NCI-H2196 treated with DMSO at 0.1 percent for 48 hours (cell line): ENCODE results near the gene SH2D3A.
A peak's percentile ranks its signal among the peaks of the same experiment; 100 is the strongest.

Experiments used
- DNase-seq: peaks from one replicate; lab custom pipeline; 2025; ENCODE audit not compliant: unreplicated experiment; lab: John Stamatoyannopoulos, UW

SH2D3A gene

GRCh38 chr19:6737873-6738786, 29.1 kb downstream of the SH2D3A start:
- DNase-seq, result peak; percentile 58

DNA sequence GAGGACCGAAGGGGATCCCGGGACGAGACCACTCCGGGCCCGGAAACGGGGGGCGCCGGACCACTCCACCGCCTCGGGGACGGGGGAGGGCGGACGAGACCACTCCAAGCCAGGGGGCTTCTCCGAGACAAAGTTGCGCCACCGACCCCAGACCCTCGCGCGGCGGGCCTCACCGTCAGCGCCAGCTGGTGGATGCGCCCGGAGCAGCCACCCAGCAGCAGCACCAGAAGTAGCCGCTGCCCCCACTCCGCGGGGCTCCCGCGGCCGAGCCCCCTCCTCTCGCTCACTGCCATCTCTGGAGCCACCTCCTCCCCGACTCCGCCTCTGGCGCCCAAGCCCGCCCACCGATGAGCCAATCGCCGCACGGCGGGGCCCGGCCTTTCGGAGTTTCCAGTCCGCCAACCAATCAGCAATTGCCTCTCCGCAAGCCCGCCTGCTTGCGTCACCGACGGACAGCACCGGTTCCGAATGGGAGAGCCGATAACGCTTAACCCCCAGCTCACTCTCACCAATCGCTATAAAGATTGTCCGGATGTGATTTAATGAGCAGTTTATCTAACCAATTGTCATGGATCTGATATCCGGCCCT, 29.9 kb downstream of the SH2D3A start, which contains the start of gene GPR108:
GPR108 (minus strand) TSS at position 297 of the 589 bp plus-strand sequence; CDS start at position 293, 4 bp downstream.
- DNase-seq, result peak; percentile 99

GRCh38 chr19:6736917-6737283, 30.3 kb downstream of the SH2D3A start:
- no peak for DNase-seq

- peak; percentile 29 for DNase-seq
Measured at GRCh38 chr19:6736169-6736916, 30.9 kb downstream of the SH2D3A start.

DNA sequence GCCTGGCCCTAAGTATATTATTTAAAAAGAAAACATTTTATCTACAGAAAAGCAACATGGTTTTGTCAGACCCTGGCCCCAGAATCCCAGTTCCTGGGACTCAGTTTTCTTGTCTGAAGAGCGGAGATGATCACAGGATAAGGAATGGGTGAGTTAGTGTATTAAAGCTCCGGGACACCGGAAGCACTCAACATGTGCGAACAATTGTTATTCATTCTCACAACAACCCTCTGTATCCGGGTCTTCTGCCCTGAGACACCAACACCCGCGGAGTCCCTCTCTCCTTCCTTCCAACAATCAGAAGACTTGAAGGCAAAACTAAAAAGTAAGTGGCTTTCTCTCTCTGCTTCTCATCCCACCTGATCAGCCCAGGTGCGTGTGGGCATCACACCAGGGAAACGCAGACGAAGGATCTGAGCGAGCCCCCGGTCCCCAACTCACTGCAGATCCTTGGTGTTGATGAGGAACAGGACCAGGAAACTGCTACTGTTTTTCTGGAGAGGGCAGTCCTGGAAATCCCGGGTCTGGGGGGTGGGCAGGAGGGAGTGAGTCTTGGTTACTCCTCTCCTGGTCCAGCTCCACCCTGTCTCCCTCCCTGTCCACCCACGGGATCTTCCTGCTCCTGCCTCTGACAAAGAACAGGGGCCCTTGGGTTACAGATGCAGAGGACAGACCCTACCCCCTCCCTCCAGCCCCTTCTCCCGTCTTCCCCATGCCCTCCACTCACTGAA, 31.9 kb downstream of the SH2D3A start:
- DNase-seq, result no peak

DNA sequence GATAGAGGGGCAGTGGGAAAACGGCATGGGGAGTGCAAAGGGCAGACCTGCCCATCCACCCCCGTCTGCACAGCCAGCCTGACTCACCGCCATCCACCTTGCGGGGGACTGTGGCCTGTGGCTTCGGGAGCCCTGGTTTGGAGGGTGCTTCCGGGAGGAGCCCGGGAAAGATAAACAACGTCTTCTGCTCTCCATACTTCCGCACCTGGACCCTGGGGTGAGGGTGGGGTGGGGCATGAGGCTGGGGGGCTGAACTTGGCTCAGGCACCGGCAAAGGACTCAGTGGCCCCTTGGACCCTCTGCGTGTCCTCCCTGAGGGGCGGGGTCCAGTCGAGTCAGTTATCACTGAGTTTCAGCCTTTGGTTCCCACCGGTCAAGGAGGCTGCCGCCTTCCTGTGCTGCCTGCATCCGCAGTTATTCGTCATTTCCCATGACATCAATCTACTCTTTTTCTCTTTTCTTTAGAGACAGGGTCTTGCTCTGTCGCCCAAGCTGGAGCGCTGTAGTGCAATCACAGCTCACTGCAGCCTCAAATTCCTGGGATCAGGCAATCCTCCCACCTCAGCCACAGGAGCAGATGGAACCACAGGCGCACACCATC, 33.0 kb downstream of the SH2D3A start:
- no peak for DNase-seq

GRCh38 chr19:6733338-6734095, 33.7 kb downstream of the SH2D3A start:
- no peak for DNase-seq

GRCh38 chr19:6732803-6733337, 34.4 kb downstream of the SH2D3A start:
- no peak for DNase-seq

- DNase-seq, result no peak
Measured at GRCh38 chr19:6731822-6732221, 35.4 kb downstream of the SH2D3A start.

DNA sequence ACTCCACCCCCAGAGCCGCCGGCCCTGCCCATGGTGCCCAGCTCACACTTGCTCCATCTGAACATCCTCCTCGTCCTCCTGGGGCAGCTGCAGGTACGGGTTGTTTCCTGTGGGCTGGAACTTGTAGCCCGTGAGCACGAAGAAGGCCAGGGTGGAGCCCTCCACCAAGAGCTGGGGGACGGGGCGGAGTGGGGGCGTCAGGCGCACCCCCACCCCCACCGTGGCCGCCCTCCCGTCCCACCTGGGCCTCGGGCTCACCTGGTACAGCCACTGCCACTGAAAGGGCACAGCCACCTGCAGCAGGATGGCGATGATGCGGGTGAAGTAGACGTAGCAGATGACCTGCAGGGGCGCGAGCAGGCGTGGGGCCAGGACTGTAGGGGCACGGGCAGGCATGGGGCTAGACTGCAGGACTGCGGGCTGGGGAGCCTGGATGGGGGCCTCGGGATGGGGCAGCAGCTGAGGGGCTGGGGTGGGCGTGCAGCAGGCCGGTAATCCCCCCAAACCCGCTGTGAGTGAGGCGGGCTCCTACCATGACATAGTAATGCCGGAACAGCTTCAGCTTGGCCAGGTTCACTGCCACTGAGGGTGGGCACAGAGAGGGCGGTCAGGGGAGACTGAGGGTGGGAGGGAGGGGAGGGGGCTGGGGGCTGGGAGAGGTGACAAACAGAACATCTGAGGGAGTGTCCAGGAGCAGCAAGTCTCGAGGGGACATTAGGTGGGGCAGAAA, 36.1 kb downstream of the SH2D3A start:
- no peak for DNase-seq

GRCh38 chr19:6730153-6730804, 37.0 kb downstream of the SH2D3A start:
- DNase-seq, result no peak

DNA sequence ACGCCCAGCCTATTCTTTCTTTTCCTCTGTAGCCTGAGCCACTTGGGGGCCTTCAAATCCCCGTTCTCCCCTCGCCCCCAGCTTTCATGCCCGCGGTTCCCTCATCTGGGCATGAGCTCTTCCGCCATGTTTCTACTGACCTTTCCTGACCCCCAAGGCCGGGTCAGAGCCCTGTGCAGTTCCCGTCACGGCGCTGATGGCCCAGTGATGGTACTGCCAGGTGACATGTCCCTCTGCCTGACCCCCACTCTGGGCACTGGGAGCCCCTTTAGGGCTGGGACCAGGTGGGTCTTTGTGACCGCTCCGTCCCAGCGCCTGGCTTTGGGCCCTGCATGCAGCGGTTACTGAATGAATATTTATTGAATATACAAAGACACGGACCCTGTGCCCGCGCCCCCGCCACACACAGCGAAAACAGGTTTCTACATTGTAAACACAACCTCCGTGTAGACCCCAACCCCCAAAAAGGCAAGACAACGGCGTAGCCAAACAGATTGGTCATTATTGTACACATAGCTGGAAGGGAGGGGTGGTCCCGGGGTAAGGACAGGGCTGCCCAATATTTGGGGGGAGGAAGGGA, 37.6 kb downstream of the SH2D3A start:
- no peak for DNase-seq

DNA sequence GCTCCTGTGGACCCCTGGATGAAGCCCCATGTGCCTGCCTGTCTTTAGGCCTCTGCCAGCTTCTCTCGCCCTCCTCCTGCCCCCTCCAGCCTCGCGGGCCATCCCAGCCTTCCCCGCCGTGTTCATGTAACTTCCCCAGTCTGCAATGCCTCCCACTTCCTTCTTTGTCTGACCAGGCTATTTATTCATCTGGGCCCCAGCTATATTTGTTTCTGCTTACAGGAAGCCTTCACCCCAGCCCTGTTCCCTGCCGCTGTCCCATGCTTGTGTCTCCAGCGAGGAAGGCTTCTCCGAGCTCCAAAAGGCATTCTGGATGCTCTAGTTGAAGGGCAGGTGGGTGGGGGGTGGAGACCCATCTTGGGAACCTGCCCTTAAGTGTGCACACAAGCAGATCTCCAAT, 38.9 kb downstream of the SH2D3A start:
- no peak for DNase-seq

DNA sequence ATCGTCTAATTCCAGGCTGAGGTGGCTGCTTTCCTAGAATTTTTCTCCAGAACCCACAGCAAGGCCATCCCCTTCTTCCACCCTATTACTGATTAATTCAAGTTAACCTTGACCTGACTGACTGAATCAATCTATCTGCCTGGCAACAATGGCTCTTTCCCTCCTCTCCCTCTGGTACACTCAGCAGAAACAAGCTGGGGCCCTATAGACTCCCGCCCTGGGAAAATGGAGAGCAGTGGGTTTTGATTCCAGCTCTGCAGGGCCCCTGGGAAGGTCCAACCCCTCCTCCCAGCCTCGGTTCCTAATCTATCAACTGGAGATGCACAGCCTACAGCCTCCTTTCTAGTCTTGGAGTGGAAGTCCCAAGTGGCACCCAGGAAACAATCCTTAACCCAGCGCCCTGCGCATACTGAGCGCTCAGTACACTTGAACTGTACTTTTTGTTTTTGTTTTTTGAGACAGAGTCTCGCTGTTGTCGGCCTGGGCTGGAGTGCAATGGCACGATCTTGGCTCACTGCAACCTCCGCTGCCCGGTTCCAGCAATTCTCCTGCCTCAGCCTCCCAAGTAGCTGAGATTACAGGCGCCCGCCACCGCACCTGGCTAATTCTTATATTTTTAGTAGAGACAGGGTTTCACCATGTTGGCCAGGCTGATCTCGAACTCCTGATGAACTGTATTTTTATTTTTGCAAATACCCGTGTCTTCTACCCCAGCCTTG, 41.6 kb downstream of the SH2D3A start:
- DNase-seq, result no peak

DNA sequence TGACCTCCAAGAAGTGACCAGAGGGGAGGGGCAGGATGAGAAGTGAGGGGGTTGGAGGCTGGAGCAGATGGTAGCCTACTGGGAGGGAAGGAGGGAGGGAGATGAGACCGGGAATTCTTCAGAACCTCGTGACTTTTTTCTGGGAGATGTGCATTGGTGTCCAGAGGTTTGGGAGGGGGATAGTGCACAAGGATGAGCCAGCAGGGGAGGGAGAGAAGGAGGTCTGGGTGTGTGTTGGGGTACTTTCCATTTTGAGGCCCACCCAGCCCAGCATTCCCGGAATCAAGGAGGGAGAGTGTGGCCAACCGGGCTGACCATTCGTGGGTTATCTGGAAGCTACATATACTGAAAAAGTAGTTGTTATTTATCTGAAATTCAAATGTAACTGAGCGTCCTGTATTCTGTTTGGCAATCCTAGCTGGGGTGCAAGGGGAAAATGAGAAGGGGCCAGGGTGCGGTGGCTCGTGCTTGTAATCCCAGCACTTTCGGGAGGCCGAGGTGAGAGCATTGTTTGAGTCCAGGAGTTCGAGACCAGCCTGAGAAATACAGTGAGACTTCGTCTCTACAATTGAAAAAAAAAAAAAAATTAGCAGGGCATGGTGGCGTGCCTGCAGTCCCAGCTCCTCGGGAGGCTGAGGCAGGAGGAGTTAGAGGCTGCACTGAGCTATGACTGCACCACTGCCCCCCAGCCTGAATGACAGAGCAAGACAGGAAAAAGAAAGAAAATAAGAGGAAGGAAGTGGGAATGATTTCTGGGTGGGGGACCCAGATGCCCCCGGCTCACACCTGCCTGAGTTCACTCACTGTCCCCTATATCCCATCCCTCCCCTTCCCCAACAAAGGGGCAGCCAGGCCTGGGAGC, 42.4 kb downstream of the SH2D3A start:
- DNase-seq, result no peak

- DNase-seq, result no peak
Measured at GRCh38 chr19:6723738-6724137, 43.5 kb downstream of the SH2D3A start.
